ENCODE data around the gene SYNJ2. TPM values are rescaled to one million over a fixed set of nuclear protein-coding genes. Genes with fewer than 3 reads are reported as not detected.

SYNJ2 gene
- total and polyA plus RNA-seq, 2 experiments from 2014 or later: 2.8 to 5.6 TPM

DNA sequence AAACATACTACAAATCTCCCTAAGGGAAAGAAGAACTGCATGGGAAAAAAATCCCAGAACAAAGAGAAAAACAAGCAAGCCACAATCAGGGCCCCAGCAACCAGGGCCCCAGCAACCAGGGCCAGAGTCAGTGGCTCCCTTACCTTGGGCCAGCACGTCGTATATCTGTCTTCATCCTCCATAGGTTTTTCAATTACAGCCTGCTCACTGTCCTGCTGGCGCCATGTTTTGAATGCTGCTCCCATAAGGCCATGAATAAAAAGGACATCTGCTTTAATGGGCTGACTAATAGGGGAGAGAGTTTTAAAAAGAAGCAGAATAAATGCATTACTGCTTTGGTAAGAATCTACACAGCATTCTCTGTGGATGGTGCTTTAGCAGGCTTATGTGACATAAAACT, 137.2 kb downstream of the SYNJ2 start (continued):
- TF ChIP-seq POLR2AphosphoS5 (IDR thresholded peaks at IDR 0.05; ENCODE audit: low read depth): no peak
- TF ChIP-seq, protein P1, sequence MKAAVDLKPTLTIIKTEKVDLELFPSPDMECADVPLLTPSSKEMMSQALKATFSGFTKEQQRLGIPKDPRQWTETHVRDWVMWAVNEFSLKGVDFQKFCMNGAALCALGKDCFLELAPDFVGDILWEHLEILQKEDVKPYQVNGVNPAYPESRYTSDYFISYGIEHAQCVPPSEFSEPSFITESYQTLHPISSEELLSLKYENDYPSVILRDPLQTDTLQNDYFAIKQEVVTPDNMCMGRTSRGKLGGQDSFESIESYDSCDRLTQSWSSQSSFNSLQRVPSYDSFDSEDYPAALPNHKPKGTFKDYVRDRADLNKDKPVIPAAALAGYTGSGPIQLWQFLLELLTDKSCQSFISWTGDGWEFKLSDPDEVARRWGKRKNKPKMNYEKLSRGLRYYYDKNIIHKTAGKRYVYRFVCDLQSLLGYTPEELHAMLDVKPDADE (IDR thresholded peaks at IDR 0.05): no peak
- TF ChIP-seq ZNF331 (CRISPR knock-in tag; IDR thresholded peaks at IDR 0.05; ENCODE audit: low read depth): no peak
- no peak for TF ChIP-seq NANOG (IDR thresholded peaks at IDR 0.05; ENCODE audit: borderline replicate concordance)
- TF ChIP-seq, protein P2, sequence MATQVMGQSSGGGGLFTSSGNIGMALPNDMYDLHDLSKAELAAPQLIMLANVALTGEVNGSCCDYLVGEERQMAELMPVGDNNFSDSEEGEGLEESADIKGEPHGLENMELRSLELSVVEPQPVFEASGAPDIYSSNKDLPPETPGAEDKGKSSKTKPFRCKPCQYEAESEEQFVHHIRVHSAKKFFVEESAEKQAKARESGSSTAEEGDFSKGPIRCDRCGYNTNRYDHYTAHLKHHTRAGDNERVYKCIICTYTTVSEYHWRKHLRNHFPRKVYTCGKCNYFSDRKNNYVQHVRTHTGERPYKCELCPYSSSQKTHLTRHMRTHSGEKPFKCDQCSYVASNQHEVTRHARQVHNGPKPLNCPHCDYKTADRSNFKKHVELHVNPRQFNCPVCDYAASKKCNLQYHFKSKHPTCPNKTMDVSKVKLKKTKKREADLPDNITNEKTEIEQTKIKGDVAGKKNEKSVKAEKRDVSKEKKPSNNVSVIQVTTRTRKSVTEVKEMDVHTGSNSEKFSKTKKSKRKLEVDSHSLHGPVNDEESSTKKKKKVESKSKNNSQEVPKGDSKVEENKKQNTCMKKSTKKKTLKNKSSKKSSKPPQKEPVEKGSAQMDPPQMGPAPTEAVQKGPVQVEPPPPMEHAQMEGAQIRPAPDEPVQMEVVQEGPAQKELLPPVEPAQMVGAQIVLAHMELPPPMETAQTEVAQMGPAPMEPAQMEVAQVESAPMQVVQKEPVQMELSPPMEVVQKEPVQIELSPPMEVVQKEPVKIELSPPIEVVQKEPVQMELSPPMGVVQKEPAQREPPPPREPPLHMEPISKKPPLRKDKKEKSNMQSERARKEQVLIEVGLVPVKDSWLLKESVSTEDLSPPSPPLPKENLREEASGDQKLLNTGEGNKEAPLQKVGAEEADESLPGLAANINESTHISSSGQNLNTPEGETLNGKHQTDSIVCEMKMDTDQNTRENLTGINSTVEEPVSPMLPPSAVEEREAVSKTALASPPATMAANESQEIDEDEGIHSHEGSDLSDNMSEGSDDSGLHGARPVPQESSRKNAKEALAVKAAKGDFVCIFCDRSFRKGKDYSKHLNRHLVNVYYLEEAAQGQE (IDR thresholded peaks at IDR 0.05; ENCODE audit: unreplicated experiment): no peak
- no peak for TF ChIP-seq CREB1 (CRISPR knock-in tag; IDR thresholded peaks at IDR 0.05; ENCODE audit: low read depth)
- no peak for TF ChIP-seq EZH2phosphoT487 (IDR thresholded peaks at IDR 0.05; ENCODE audit: unreplicated experiment)

DNA sequence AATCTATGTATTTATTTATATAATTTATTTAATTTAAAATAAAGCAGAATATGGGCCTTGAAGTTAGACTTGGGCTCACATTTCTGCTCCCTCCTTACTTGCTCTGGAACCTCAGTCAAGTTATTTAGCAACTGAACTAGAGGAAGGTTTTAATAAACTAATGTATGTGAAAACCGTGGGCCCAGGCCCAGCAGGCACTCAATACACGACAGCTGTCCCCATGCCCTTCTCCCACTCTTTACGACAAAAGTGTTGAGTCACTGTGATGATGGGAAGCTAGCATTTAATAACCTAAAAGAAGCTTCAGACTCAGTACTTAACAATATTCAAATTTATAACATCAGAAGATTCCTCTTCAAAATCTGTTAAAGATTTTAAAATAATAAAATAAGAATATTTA, 139.7 kb downstream of the SYNJ2 start:
- H3K27me3 Mint-ChIP-seq (ENCODE audit: insufficient read depth, low read depth, poor library complexity): peaks cover 1% of the 10 kb centered on the region
- TF ChIP-seq CREB1 (CRISPR knock-in tag; IDR thresholded peaks at IDR 0.05; ENCODE audit: low read depth): no peak
- H3K27ac ChIP-seq (ENCODE audit: low read depth): no peak overlapping the region
- no peaks in the 10 kb centered on the region for H4K20me1 ChIP-seq (replicated peaks; ENCODE audit: insufficient read depth)
- no peaks in the 10 kb centered on the region for H3F3A ChIP-seq (replicated peaks; ENCODE audit: low read depth)
- H3K36me3 ChIP-seq (ENCODE audit: insufficient read depth): 0 out of 2 replicates have a peak, but pooled peaks cover 4% of the 10 kb centered on the region
- H3K9me2 ChIP-seq (ENCODE audit: insufficient read depth): no peaks in the 10 kb centered on the region
- H3K9me3 Mint-ChIP-seq: no peaks in the 10 kb centered on the region; the same call in 2 of the 3 replicates
- no peak for DNase-seq (ENCODE audit: low spot score)
- no peak overlapping the region for H3K27ac Mint-ChIP-seq
- H3K4me1 ChIP-seq (ENCODE audit: insufficient read depth): no peaks in the 10 kb centered on the region
- H3K4me2 ChIP-seq: no peak overlapping the region
- H3K4me3 ChIP-seq: no peak overlapping the region
- H3K27me3 ChIP-seq (ENCODE audit: insufficient read depth): no peaks in the 10 kb centered on the region
- no peak overlapping the region for H3K4me3 Mint-ChIP-seq
- no peak overlapping the region for H2AFZ ChIP-seq
- no peaks in the 10 kb centered on the region for H3K79me2 ChIP-seq (replicated peaks; ENCODE audit: insufficient read depth)
- ATAC-seq: no peak
- peaks cover 3% of the 10 kb centered on the region; the same call in 2 of the 3 replicates for H3K36me3 Mint-ChIP-seq (ENCODE audit: low read depth)
- peaks cover 2% of the 10 kb centered on the region; the same call in 2 of the 3 replicates for H3K4me1 Mint-ChIP-seq

DNA sequence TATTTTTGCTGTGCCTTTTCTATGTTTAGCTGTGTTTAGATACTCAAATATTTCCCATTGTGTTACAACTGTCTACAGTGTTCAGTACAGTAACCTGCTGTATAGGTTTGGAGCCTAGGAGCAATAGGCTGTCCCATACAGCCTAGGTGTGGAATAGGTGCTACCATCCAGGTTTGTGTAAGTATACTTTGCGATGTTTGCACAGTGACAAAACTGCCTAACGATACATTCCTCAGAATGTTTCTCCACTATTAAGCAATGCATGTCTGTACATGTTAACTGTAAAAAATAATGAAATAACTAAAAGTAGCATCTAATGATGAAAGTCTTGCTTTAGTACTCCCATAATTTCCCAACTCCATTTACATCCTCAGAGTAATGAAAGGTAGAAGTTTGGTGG, 140.4 kb downstream of the SYNJ2 start:
- no peaks in the 10 kb centered on the region for H3K9me2 ChIP-seq (ENCODE audit: insufficient read depth)
- Mint-ChIP-seq H3K9me3 (no peaks in the 10 kb centered on the region; the same call in 2 of the 3 replicates), H3K36me3 (ENCODE audit: low read depth) (peaks cover 3% of the 10 kb centered on the region; the same call in 2 of the 3 replicates), H3K27me3 (ENCODE audit: insufficient read depth, low read depth, poor library complexity) (peaks cover 1% of the 10 kb centered on the region), H3K4me1 (peaks cover 2% of the 10 kb centered on the region; the same call in 2 of the 3 replicates), H3K27ac (no peak overlapping the region; the same call in 1 of the 2 replicates), H3K4me3 (no peak overlapping the region)
- no peaks in the 10 kb centered on the region for H3K36me3 ChIP-seq (ENCODE audit: insufficient read depth)
- no peak overlapping the region for H3K4me3 ChIP-seq
- ATAC-seq (no peak), DNase-seq (ENCODE audit: low spot score) (no peak)
- no peaks in the 10 kb centered on the region for H3F3A ChIP-seq (replicated peaks; ENCODE audit: low read depth)
- H3K4me2 ChIP-seq: no peak overlapping the region
- H3K79me2 ChIP-seq (replicated peaks; ENCODE audit: insufficient read depth): no peaks in the 10 kb centered on the region
- no peaks in the 10 kb centered on the region for H4K20me1 ChIP-seq (replicated peaks; ENCODE audit: insufficient read depth)
- no peak overlapping the region for H3K27ac ChIP-seq (ENCODE audit: low read depth)
- no peak overlapping the region for H2AFZ ChIP-seq
- H3K4me1 ChIP-seq (ENCODE audit: insufficient read depth): no peaks in the 10 kb centered on the region
- H3K27me3 ChIP-seq (ENCODE audit: insufficient read depth): no peaks in the 10 kb centered on the region
- TF ChIP-seq STAT1 (IDR thresholded peaks at IDR 0.05; ENCODE audit: unreplicated experiment) (no peak), ZNF331 (CRISPR knock-in tag; IDR thresholded peaks at IDR 0.05; ENCODE audit: low read depth) (no peak), ZNF114 (CRISPR knock-in tag; IDR thresholded peaks at IDR 0.05) (no peak)
- TF ChIP-seq, protein P1 (IDR thresholded peaks at IDR 0.05): no peak
- TF ChIP-seq, protein P2 (IDR thresholded peaks at IDR 0.05; ENCODE audit: unreplicated experiment): no peak
- TF ChIP-seq, protein P3, sequence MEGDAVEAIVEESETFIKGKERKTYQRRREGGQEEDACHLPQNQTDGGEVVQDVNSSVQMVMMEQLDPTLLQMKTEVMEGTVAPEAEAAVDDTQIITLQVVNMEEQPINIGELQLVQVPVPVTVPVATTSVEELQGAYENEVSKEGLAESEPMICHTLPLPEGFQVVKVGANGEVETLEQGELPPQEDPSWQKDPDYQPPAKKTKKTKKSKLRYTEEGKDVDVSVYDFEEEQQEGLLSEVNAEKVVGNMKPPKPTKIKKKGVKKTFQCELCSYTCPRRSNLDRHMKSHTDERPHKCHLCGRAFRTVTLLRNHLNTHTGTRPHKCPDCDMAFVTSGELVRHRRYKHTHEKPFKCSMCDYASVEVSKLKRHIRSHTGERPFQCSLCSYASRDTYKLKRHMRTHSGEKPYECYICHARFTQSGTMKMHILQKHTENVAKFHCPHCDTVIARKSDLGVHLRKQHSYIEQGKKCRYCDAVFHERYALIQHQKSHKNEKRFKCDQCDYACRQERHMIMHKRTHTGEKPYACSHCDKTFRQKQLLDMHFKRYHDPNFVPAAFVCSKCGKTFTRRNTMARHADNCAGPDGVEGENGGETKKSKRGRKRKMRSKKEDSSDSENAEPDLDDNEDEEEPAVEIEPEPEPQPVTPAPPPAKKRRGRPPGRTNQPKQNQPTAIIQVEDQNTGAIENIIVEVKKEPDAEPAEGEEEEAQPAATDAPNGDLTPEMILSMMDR (conservative IDR thresholded peaks at IDR 0.05; ENCODE audit: low read depth in 2 of 2): no peak

Data from GM23338 (cell line).